ENCODE results near the gene FRK.

FRK gene

DNA sequence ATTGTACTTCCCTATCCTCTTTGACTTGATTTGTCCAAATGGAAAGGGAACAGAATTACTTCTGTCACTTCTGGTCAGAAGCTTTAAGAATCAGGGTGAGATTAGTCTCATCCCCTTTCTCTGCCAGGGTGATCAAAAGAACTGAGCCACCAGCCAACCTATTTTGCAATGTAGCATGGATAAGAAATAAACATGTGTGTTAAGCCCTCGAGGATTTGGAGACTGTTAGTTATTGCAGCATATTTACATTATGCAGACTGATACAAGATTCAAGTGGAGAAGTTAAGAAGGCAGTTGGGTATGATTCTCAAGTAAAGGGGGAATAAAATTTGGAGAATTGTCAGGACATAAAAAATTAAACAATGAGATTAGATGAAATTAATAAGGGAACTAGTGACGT lies 106.0 kb downstream of the FRK start:
- Histone ChIP-seq H3K9me3 (ENCODE audit: insufficient read depth, low read depth, low read length) (no peaks in the 10 kb centered on the region), H3K79me2 (ENCODE audit: insufficient read depth, low read length) (no peaks in the 10 kb centered on the region), H3K9ac (ENCODE audit: low read depth, low read length, poor library complexity, severe bottlenecking) (no peak overlapping the region), H3F3A (ENCODE audit: low read depth) (no peaks in the 10 kb centered on the region), H3K9me2 (replicated peaks; ENCODE audit: low read depth, low read length) (no peaks in the 10 kb centered on the region), H2AFZ (ENCODE audit: low read length) (no peak overlapping the region), H3K4me2 (ENCODE audit: low read depth, low read length, poor library complexity, severe bottlenecking) (no peak overlapping the region), H3K36me3 (ENCODE audit: insufficient read depth, low read length) (no peaks in the 10 kb centered on the region), H3K4me1 (ENCODE audit: insufficient read depth, low read length, poor library complexity, severe bottlenecking) (no peaks in the 10 kb centered on the region), H3K27me3 (ENCODE audit: insufficient read depth, low read length, poor library complexity, severe bottlenecking) (no peaks in the 10 kb centered on the region), H4K20me1 (ENCODE audit: insufficient read depth, low read length, poor library complexity, severe bottlenecking) (no peaks in the 10 kb centered on the region), H3K4me3 (ENCODE audit: low read length, poor library complexity, severe bottlenecking) (no peak overlapping the region)
- TF ChIP-seq, protein P1, sequence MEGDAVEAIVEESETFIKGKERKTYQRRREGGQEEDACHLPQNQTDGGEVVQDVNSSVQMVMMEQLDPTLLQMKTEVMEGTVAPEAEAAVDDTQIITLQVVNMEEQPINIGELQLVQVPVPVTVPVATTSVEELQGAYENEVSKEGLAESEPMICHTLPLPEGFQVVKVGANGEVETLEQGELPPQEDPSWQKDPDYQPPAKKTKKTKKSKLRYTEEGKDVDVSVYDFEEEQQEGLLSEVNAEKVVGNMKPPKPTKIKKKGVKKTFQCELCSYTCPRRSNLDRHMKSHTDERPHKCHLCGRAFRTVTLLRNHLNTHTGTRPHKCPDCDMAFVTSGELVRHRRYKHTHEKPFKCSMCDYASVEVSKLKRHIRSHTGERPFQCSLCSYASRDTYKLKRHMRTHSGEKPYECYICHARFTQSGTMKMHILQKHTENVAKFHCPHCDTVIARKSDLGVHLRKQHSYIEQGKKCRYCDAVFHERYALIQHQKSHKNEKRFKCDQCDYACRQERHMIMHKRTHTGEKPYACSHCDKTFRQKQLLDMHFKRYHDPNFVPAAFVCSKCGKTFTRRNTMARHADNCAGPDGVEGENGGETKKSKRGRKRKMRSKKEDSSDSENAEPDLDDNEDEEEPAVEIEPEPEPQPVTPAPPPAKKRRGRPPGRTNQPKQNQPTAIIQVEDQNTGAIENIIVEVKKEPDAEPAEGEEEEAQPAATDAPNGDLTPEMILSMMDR (conservative IDR thresholded peaks at IDR 0.05; ENCODE audit: low read length): no peak
- TF ChIP-seq EZH2phosphoT487 (IDR thresholded peaks at IDR 0.05; ENCODE audit: borderline replicate concordance): no peak

DNA sequence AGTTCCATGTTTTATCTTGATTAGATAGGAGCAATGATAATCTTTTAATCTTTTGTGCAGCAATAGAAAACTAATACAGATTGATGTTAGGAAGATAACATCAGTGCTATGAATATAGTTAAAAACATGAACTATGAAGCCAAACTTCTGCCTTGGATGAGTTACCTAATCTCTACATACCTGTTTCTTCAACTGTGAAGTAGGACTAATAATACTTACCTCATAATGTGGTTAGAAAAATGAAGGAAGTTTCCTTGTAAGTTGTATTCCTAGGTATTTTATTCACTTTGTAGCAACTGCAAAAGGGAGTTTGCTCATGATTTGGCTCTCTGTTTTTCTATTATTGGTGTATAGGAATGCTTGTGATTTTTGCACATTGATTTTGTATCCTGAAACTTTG lies 111.9 kb downstream of the FRK start:
- H3K79me2 ChIP-seq (ENCODE audit: insufficient read depth, low read length): no peaks in the 10 kb centered on the region
- H3K27me3 ChIP-seq (ENCODE audit: insufficient read depth, low read length, poor library complexity, severe bottlenecking): no peaks in the 10 kb centered on the region
- no peak overlapping the region for H3K9ac ChIP-seq (ENCODE audit: low read depth, low read length, poor library complexity, severe bottlenecking)
- TF ChIP-seq EZH2phosphoT487 (IDR thresholded peaks at IDR 0.05; ENCODE audit: borderline replicate concordance): no peak
- TF ChIP-seq, protein P1 (conservative IDR thresholded peaks at IDR 0.05; ENCODE audit: low read length): no peak
- no peaks in the 10 kb centered on the region for H3F3A ChIP-seq (ENCODE audit: low read depth)
- no peak overlapping the region for H3K4me2 ChIP-seq (ENCODE audit: low read depth, low read length, poor library complexity, severe bottlenecking)
- no peaks in the 10 kb centered on the region for H4K20me1 ChIP-seq (ENCODE audit: insufficient read depth, low read length, poor library complexity, severe bottlenecking)
- no peak overlapping the region for H3K4me3 ChIP-seq (ENCODE audit: low read length, poor library complexity, severe bottlenecking)
- no peaks in the 10 kb centered on the region for H3K9me2 ChIP-seq (replicated peaks; ENCODE audit: low read depth, low read length)
- no peak overlapping the region for H2AFZ ChIP-seq (ENCODE audit: low read length)
- no peaks in the 10 kb centered on the region for H3K4me1 ChIP-seq (ENCODE audit: insufficient read depth, low read length, poor library complexity, severe bottlenecking)
- no peaks in the 10 kb centered on the region for H3K36me3 ChIP-seq (ENCODE audit: insufficient read depth, low read length)
- H3K9me3 ChIP-seq (ENCODE audit: insufficient read depth, low read depth, low read length): no peaks in the 10 kb centered on the region

DNA sequence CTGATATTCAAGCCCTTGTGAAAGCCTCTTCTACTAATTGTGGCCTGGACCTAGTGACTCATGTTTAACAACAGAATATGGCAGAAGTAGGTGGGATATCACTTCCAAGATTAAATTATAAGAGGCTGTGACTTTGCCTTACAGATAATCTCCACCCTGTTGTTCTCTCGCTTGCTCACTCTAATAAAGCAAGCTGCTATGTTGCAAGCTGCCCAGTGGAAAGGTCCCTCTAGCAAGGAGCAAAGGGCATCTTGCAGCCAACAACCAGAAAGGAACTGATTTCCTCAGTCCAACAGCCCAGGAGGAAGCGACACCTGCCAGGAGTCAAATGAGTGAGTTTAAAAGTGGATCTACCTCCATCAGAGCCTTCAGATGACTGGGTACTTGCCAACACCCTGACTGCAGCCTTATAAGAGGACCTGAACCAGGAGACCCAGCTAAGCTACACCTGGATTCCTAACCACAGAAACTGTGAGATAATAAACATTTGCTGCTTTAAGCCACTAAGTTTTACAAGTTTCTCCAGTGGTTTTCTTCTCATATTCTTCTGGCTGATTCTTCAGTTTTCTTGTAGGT lies 112.6 kb downstream of the FRK start:
- Histone ChIP-seq H3K4me3 (ENCODE audit: low read length, poor library complexity, severe bottlenecking) (no peak overlapping the region), H3K79me2 (ENCODE audit: insufficient read depth, low read length) (no peaks in the 10 kb centered on the region), H3F3A (ENCODE audit: low read depth) (no peaks in the 10 kb centered on the region), H4K20me1 (ENCODE audit: insufficient read depth, low read length, poor library complexity, severe bottlenecking) (no peaks in the 10 kb centered on the region), H3K9me2 (replicated peaks; ENCODE audit: low read depth, low read length) (no peaks in the 10 kb centered on the region), H3K9me3 (ENCODE audit: insufficient read depth, low read depth, low read length) (no peaks in the 10 kb centered on the region), H3K36me3 (ENCODE audit: insufficient read depth, low read length) (no peaks in the 10 kb centered on the region), H3K4me1 (ENCODE audit: insufficient read depth, low read length, poor library complexity, severe bottlenecking) (no peaks in the 10 kb centered on the region), H3K27me3 (ENCODE audit: insufficient read depth, low read length, poor library complexity, severe bottlenecking) (no peaks in the 10 kb centered on the region), H3K9ac (ENCODE audit: low read depth, low read length, poor library complexity, severe bottlenecking) (no peak overlapping the region), H3K4me2 (ENCODE audit: low read depth, low read length, poor library complexity, severe bottlenecking) (no peak overlapping the region), H2AFZ (ENCODE audit: low read length) (no peak overlapping the region)
- TF ChIP-seq, protein P1 (conservative IDR thresholded peaks at IDR 0.05; ENCODE audit: low read length): no peak
- no peak for TF ChIP-seq EZH2phosphoT487 (IDR thresholded peaks at IDR 0.05; ENCODE audit: borderline replicate concordance)

Data from Loucy (cell line).